Stimulated activated CD8-positive, alpha-beta memory T cell treated with anti-CD3 and anti-CD28 coated beads, Interleukin-2, amount 100 ng/mL, for 1 hour (primary cell): Measurements from ENCODE around the gene AGMO.

Source experiments
- DNase-seq, 2 donors: peaks; one replicate each; pipeline ENCODE4 v3.0.0-alpha.2; 2020; ENCODE audit warnings: low read depth in 2 of 2

Gene AGMO

GRCh38 chr7:15225981-15226380 is 335.8 kb downstream of the AGMO start:
- no peak for DNase-seq

DNA sequence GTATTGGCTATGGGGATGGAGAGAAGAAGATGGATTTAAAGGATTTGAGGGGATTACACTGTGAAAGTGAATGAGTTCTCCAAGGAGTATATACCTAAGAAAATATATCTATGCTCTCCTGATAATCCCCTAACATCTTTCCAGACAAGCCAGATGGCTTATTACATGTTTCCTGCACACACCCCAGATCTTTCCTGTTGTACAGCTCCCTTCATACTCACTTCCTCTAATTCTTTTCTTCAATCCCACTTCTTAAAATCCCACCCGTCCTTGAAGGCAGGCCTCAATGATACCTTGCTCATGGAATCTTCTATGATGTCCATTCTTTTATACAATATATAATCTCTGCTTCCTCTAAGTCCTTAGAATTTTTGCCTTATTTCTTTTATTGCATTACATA is 342.1 kb downstream of the AGMO start:
- no peak for DNase-seq

DNA sequence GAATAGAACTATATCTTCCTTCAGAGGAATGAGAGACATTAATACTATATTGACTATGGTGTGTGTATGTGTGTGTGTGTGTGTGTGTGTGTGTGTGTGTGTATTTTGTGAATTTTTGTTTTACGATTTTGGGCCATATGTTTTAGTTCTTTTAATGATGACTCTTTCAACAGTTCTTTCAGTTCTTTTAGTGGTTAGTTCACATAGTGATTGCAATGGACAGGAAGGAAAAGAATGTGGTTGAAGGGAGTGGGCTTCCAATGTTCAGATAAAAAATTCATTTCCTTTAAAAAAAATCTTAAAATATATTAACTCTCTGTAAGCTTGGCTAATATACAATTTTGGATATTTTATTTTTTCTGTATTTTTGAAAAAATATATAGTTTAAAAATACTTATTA is 343.6 kb downstream of the AGMO start:
- no peak for DNase-seq

- no peak for DNase-seq
These were observed 346.2 kb downstream of the AGMO start for GRCh38 chr7:15215616-15216015.

GRCh38 chr7:15214976-15215375 is 346.8 kb downstream of the AGMO start:
- DNase-seq: no peak

DNA sequence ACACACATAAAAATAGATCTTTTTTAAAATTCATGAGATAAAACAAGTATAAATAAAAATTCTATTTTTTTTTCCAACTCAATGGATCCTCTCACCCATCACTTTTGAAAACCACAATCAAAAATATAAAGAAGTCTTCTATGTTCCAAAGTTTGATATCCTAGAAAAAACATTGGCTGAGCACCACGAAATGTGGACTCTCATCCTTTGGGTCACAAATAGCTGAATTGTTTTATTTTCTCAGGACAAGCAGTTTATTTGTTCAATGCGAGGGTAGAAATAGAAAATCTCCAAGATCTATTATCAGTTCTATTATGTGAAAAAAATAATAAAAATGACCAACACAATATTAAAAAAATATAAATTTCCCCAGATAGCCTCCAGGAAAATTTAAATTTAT is 348.7 kb downstream of the AGMO start:
- no peak for DNase-seq

DNA sequence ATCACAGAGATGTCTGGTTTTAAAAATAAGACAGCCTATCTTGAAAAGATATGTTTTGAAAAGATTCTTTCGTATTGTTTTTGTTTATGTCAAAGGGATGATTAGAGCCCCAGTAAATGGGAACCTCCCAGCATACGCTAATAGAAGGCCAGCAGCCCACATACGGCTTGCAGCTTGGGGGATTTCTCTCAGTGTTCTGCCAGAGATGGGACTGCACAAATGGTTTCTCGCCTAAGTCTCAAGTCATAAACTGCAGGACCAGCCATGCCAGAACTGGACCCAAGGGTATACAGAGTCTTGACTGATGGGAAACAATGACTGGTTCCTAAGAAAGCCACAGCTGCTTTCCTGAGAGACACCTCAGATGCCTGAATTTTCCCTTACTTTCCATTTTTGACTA is 352.4 kb downstream of the AGMO start:
- DNase-seq: no peak

GRCh38 chr7:15204421-15204820 is 357.4 kb downstream of the AGMO start:
- DNase-seq: no peak

DNA sequence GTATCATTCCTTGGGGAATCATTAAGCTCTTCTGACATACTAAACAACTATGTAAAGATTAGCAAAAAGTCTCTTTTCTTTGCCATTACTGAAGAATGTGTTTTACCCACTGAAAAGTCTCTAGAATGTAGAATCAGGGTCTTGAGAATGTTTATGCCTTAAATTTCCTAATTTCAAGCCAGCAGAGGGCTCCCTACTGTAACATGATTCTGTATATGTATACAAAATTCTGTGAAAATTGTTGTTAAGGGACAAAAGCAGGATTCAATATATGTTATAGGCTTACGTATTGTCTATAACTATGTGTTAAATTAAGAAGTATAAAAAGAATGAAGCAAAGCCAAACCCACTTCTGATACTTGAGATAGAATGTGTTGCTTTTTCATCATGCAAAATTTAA is 362.3 kb downstream of the AGMO start:
- DNase-seq: no peak

- DNase-seq: no peak
These were observed 364.5 kb downstream of the AGMO start for GRCh38 chr7:15197042-15197977.

- DNase-seq: no peak
These were observed 383.8 kb downstream of the AGMO start for GRCh38 chr7:15178065-15178464.

- no peak for DNase-seq
These were observed 385.7 kb downstream of the AGMO start for GRCh38 chr7:15176089-15176488.

DNA sequence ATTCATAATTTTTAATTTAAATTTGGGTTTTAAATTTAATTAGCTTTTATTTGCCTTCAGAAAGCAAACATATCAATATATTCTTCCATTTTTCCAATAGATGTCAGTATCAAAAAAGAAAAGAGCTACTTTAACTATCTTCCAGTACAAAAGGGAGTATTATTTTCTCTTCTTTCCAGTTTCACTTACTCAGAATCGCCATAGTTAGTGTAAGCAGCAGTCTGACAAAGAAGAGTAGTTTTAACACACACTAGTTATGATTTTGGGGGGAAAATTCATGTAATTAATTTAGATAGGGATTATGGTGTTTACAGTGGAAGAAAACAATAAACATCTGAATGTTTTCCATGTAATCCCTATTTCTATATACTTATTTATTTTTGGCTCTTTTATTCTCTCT is 386.7 kb downstream of the AGMO start:
- DNase-seq: no peak

DNA sequence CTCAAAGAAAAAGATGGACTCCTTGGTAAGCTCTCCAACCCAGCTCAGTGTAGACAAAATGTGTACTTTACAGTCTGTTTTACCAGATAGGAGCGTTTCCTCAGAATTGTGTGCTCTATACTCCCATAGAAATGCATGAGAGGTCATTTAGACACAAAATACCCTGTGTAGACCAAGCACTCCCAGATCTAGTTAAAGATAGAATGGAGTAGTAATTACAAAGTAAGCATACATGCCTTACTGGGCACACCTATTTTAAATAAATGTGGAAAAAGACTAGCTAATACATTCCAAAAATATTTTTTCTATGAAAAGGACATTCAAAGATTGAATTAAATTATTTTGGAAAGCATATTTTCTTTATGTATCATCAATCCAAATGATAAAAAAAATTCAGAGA is 387.3 kb downstream of the AGMO start:
- no peak for DNase-seq

- no peak for DNase-seq
These were observed 393.3 kb downstream of the AGMO start for GRCh38 chr7:15168489-15168888.

DNA sequence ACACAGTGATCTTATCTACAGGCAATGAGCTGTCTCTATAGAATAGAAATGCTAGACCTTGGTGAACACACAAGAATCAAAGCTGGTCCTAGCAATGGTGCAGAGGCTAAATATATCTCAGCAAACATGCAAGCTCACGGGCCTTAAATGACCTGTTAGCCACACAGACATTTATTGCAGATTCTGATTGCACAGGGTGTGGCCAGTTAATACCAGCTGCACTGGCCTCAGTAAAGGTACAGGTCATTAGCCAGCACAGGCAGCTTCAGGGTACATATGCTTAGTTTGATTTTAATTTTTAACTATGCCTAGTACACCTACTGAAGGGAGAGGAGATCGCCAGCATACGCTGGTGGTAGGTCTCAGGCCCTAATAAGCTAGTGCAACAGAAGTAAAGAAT is 393.9 kb downstream of the AGMO start:
- no peak for DNase-seq

DNA sequence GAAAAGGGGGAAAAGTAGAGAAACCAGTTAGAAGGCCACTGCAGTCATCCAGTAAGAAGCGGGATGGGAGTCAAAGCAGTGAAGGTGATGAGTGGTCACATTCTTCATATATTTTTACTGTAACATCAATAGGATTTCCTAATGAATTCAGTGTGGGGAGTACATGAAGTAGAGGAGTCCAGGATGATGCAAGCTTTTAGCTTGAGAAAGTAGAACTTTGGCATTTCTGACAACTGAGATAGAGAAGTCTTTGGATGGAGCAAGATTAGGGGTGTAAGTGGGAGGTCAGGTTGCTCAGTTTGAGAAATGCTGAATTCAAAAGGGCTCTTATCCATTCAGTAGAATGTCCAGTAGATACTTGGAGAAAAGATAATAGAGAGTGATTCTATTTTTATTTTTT is 395.2 kb downstream of the AGMO start:
- DNase-seq: no peak

DNA sequence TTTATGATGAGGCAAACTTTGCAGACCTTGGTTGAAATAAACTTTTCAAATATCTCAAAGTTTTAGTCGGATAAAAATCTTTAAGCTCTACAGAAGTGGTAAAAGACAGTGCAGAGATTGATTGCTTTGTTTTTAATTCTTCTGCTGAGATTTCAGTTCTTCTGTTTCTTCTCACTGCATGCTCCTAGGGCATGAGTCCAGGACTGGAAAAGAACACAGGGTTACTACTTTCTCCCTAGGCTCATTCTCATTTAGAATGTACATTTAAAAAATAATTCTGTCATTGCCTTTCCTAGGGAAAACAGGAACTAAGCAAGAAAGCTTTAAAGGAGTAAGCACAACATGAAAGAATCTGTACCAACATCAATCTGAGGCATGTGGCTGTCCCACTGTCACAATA is 402.6 kb downstream of the AGMO start:
- no peak for DNase-seq

GRCh38 chr7:15158141-15158810 is 403.5 kb downstream of the AGMO start:
- DNase-seq: no peak
